NCI-H748 (cell line): ENCODE data around the gene SMPD4.
A peak's percentile ranks its signal among the peaks of the same experiment; 100 is the strongest.
"Not testable (repeated sequence)": the region's sequence is repeated elsewhere in the genome, so short reads cannot be mapped to it uniquely, and the experiment has no call there.

Experiments
- DNase-seq: peaks from one replicate; lab custom pipeline; 2025; ENCODE audit not compliant: unreplicated experiment; lab: John Stamatoyannopoulos, UW

Gene SMPD4

DNA sequence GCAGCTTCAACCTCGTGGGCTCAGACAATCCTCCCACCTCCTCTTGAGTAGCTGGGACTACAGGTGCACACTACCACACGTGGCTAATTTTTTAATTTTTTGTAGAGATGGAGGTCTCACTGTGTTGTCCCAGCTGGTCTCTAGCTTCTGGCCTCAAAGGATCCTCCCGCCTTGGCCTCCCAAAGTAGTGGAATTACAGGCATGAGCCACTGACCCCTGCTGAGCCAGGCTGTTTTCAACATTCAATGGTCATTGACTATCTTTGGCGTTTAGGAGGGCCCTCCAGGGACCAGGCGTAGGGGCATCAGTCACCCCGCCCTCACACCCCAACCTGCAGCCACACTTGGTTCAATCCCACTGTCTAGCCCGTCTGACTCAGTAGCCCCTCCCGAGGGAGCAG lies 5.9 kb upstream of the SMPD4 start:
- no peak for DNase-seq

DNA sequence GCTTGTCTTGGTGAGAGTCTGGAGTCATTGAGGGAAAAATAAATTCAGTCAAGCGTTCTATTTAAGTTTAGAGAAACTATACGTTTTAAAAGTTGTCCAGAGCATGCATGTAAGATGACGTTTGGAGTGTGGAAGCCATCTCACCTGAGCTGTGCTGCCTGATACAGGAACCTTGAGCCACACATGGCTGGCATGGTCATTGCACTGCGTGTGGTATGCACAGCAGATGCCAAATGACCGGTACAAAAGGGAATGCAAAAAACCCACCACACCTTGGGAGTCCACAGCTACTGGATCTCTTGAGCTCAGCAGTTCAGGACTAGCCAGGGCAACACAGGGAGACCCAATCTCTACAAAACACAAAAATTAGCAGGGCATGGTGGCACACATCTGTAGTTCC lies 5.0 kb upstream of the SMPD4 start:
- DNase-seq: no peak

- no peak for DNase-seq
Observed at GRCh38 chr2:130185896-130186295, 4.5 kb upstream of the SMPD4 start.

DNA sequence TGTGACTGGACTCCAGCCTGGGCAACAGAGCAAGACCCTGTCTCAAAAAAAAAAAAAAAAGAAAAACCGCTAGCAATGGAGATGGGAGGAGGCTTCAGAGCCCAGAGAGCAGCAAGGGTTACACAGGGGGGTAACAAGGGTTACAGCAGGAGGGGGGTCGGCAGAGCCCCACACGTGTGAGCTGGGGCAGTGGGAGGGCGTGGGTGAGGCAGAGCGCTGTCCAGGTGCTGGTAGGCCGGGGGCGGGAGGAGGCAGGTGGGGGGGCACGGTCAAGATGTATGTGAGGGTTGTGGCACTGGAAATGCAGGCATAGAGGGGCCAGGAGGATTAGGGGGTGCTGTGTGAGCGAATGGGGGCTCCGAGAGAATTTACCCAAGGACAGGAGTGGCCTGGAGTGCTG lies 4.0 kb upstream of the SMPD4 start:
- DNase-seq: no peak

DNA sequence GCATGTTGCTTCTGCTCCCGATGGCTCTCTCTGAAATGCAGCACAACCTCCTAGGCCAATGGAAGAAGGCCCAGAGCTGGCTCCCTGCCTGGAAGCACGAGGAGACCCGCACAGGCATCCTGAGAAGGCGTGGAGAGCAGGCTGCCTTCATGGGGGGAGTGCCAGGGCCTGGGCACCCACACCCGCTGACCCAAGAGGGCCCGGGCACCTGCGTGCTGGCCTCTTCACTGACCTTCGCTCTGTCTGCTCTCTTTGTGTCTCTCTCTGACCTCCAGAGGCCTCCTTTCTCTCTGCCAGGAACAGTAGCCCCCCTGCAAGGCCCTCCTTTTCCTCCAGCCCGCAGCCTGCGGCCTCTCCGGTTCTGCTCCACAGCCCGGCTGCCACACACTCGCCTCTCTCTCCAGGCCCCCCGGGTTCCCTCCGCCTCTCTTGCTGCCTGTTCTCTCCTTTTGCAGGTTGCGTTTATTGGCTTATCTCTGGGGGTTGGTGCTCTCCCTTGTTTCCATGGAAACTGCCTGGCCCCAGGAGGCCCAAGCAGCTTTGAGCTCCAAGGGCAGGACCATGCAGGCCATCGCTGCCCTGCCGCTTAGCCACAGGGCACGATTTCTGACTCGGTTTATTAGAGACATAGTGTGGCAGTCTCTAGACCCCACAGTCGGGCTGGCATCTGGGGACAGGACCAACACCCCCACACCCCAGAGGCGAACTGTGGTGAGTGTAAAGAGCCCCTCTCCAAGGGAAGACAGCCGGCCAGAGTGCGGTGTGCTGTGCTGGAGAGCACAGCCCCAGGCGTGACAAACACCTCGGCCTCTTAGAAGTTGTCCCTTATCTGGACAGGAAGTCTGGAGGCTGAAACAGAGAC lies 2.3 kb upstream of the SMPD4 start:
- peak; percentile 0 for DNase-seq

DNA sequence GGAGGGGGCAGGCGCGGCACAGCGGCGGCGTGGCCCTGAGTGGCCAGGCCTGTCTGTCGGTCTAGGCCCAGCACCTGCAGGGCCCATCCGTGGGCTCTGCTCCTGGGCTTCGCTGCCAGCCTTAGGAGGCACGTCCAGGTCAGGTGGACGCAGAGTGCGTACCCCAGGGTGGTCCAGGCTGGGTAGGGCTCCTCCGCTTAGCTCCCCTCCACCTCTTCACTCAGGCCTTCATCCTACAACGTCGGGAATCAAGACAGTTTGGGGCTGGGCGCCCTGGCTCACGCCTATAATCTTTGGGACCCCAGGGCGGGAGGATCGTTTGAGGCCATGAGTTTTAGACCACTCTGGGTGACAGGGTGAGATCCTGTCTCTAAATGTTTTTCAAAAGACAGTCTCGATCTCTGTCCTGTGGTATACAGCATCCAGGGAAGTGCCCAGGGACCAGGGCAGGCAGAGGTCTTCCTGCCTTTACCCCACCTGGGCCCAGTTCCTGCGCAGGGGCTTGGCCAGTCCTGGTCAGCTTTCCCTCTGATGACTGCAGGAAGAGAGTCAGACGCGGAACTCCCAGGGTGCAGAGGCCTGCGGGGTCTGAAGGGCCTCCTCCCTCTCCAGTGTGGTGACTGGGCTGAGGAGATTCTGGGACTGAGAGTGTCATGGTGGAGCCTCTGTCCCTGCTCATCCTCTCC lies 1.6 kb upstream of the SMPD4 start:
- peak; percentile 2 for DNase-seq

GRCh38 chr2:130181880-130182682 lies 679 bp upstream of the SMPD4 start, which contains the start of gene MZT2B:
Gene MZT2B (plus strand): TSS chr2:130182262. CDS start chr2:130182283, 21 bp downstream.
- DNase-seq: peak; percentile 82

DNA sequence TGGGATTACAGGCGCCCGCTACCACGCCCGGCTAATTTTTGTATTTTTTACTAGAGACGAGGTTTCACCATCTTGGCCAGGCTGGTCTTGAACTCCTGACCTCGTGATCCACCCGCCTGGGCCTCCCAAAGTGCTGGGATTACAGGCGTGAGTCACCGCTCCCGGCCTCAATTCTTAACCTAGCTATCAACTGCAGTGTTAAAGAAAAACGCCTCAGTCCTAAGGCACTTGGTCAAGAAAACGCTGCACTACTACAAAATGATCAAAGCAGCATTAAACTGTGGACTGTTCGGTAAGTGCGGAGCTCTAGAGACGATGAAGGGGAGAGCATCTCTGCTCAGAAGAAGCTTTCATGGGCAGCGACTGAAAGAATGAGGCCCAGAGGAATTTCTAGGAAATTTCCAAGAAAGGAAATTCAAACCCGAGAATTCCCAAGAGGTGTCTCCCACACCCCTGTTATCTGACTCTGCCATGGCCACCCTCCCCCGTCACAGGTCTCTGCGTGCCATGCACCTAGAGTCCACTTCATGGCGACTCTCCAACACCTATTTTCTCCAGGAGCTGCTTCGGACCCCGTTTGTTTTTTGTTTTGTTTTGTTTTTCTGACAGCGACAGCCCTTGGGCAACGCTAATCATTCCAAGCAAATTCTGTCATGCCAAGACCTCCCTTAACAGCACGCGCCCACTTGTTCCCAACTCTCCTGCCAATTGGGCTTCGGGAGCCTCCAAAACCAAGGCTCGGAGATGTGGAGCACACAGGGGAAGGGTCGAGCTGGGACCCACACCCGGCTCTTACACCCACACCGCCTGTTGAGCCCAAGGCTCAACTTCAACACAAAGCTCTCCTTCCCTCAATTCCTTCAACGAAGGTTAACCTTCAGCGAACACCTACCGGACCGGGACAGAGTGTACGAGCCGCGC lies 738 bp downstream of the SMPD4 start:
- DNase-seq: not testable (repeated sequence)

- DNase-seq: not testable (repeated sequence)
Observed at GRCh38 chr2:130174866-130175265, 6.5 kb downstream of the SMPD4 start.

GRCh38 chr2:130169896-130170295 lies 11.5 kb downstream of the SMPD4 start:
- no peak for DNase-seq

GRCh38 chr2:130169163-130169562 lies 12.2 kb downstream of the SMPD4 start:
- DNase-seq: not testable (repeated sequence)

- DNase-seq: not testable (repeated sequence)
Observed at GRCh38 chr2:130166611-130167010, 14.8 kb downstream of the SMPD4 start.

DNA sequence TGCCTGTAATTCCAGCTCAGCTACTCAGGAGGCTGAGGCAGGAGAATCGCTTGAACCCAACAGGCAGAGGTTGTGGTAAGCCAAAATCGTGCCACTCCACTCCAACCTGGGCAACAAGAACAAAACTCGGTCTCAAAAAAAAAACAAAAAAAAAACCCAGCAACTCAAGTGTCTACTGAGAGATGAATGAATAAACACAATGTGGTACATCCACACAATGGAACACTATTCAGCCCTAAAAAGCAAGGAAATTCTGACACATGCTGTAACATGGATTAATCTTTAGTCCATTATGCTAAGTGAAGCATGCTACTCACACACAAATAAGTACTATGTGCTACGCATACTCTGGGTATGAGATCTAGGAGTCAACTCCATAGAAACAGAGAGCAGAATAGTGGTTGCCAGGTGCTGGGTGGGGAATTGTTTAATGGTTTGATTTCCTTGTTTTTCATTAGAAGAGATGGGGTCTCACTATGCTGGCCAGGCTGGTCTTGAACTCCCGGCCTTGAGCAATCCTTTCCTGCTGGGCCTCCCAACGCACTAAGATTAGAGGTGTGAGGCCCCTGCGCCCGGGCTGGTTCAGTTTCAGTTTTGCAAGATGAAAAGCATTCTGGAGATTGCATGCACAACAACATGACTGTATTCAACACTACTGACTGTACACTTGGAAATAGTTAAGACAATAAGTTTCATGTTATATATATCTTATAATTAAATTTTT lies 15.9 kb downstream of the SMPD4 start:
- no peak for DNase-seq

- DNase-seq: no peak
Observed at GRCh38 chr2:130162968-130163367, 18.4 kb downstream of the SMPD4 start.

GRCh38 chr2:130162486-130162885 lies 18.9 kb downstream of the SMPD4 start:
- not testable (repeated sequence) for DNase-seq

DNA sequence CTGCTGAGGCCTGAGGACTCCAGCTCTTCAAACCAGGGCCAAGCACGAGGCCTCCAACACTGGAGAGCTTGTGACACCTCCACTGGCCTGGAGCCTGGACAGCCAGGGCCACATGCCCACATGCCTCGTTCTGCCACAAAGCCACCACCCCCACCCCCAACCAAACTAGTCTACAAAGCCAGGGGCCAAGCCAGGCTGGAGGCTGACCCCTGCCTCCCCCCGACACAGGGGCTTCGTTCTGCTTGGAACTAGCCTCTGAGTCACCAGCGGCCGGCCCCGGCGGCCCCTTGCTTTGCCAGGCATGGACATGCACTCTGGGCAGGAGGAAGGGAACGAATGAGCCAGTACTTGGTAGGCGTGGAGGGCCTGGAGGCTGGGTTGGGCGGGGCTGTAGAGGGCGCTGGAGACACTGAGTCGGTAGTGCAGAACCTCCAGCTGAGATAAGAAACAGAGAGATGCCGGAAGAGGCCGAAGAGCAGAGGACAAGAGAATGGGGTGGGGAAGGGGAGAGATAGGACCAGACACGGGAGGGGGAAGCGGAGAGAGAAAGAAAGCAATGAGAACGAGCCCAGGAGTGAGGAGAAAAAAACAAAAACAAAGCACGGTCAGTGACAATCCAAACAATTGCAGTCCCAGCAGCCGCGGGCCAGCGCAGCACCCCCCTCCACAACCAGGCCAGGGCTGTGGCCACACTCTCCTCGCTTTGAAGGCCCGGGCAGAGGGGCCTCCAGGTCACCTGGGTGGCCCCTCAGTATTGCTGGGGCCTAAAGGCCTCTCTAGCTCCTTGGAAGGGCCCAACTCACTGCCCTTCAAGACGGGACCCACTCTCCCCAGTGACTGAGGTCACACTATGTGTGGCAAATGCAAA lies 20.3 kb downstream of the SMPD4 start:
- not testable (repeated sequence) for DNase-seq

DNA sequence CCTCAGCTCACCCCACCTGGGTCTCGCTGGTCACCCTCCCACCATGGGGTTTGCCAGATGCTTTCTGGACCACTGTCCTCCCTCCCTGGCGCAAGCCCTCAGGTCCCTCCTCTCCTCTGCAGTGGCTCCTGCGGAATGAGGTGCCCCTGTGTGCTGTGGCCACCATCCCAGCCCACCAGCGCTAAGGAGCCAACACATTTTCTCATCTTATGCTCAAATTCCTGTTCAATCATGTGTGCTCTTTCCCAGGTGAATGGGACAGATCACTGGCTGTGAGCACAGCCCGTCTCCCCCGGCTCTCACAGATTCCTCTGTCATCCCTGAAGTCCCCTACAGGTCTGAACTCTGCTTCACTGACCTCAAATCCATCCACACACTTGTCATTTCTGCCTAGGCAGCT lies 21.3 kb downstream of the SMPD4 start:
- no peak for DNase-seq

GRCh38 chr2:130159376-130159775 lies 22.0 kb downstream of the SMPD4 start:
- not testable (repeated sequence) for DNase-seq

DNA sequence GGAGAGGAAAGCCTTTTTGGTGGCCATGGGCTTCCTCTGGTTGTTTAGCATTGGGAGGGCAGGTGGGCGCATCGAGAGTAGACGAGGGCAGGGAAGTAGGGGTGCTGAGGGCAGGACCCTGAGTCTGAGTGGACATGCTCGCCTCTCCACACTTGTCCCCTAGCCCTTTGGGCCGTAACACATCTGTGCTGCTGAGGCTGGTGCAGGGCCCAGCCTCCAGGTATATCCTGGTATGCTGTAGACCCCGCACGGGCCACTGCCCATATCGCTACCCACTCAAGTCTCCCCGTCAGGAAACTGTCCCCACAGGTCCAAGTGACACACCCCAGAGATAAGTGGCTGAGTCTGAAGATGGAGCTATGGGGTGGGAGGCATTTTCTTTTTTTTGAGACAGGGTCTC lies 22.8 kb downstream of the SMPD4 start:
- no peak for DNase-seq
